ENCODE results near the gene FOXN4.

- no peak for TF ChIP-seq POLR2AphosphoS5 (IDR thresholded peaks at IDR 0.05)
- no peak for TF ChIP-seq REST (IDR thresholded peaks at IDR 0.05; ENCODE audit: borderline replicate concordance)
- no peak for TF ChIP-seq CTCF (IDR thresholded peaks at IDR 0.05; ENCODE audit: poor library complexity, severe bottlenecking)
Measured at GRCh38 chr12:109259545-109259895, 49.6 kb downstream of the FOXN4 start.

Measured in neural cell (in vitro differentiated cells).